HT1080 (cell line): ENCODE results near the gene RIPPLY2. TPM values are rescaled to one million over a fixed set of nuclear protein-coding genes. Genes with fewer than 3 reads are reported as not detected.
A peak's percentile ranks its signal among the peaks of the same experiment; 100 is the strongest.

Experiments
- DNase-seq: peaks from one replicate; pipeline ENCODE4 v3.0.0-alpha.2; 2015; ENCODE audit warnings: low read depth
- polyA plus RNA-seq, 2 experiments: library from polyadenylated mRNA; depleted of rRNA; stranded (reverse); fragments of >200 nt; gene quantifications; 2 replicates each; pipeline ENCODE4 v1.2.3, GENCODE V29; 2015
- total RNA-seq: library from RNA; depleted of rRNA; stranded (reverse); fragments of >200 nt; shearing (Covaris generic); gene quantifications from 2 replicates; pipeline ENCODE4 v1.2.3, GENCODE V29; 2014; rRNA removed

Gene RIPPLY2, protein sequence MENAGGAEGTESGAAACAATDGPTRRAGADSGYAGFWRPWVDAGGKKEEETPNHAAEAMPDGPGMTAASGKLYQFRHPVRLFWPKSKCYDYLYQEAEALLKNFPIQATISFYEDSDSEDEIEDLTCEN
- total RNA-seq: not detected in 2 replicates
- not detected in 2 replicates for polyA plus RNA-seq (2015; cell fraction: cytosol; rRNA removed)
- 0.07 TPM in 1 of 2 replicates, not detected in the other for polyA plus RNA-seq (2015; cell fraction: nucleus; rRNA removed)

GRCh38 chr6:83853178-83854000 lies at the start of gene RIPPLY2:
TSS of gene RIPPLY2 (plus strand) at chr6:83853360. CDS start at chr6:83853417, 57 bp downstream.
- DNase-seq: no peak

GRCh38 chr6:83803492-83803891 lies 49.7 kb upstream of the RIPPLY2 start:
- peak; percentile 6 for DNase-seq

DNA sequence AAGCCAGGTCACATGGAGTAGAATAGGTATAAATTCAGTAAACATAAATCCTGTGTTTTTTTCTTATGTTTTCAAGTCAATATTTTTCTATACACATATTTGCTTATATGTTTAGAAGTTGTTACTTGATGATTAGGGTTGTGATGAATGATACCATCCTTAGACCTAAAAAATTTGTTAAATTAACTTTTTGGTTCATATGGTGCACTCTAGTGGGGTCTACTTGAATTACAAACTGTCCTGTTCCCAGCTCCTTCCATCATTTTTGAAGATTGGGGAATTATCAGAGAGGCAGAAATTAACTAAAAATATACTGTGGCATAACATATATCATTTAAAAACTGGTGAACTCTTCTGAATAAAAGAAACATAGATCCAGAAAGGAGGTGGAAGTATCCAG lies 48.3 kb upstream of the RIPPLY2 start:
- DNase-seq: no peak

- DNase-seq: no peak
These were observed 45.2 kb upstream of the RIPPLY2 start for GRCh38 chr6:83808005-83808404.

DNA sequence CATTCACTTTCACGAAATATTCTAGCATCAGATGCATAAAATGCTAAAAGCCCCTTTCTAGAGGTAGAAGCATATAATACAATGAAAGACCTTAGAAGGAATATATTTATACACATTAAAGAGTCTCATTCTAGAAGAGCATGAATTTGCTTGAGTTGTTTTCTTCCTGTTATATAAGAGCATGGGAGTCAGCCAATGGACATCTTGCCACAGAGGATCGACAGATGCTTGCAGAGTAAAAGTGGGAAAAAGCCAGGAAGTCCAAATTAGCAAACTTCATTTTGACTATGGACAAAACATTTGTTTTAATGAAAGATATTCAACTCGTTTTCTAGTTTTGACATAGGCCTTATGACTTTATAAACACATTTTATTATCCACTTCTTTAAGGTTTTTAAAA lies 44.2 kb upstream of the RIPPLY2 start:
- DNase-seq: no peak

DNA sequence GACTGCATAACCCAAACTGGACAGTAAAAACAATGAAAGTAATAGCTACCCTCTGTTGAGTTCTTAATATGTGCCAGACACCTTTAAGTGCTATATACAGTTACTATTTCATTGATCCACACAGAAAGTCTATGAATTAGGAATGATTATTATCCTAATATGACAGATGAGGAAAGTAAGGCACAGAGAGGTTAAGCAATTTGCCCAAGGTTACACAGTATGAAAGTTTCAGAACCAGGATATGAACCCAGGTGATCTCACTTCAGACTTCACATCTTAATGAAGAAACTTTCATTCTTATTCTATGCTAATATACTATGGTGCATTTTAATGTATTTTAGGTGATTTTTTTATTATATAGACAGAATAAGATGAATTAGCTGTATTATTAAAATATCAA lies 40.6 kb upstream of the RIPPLY2 start:
- no peak for DNase-seq

- peak; percentile 19 for DNase-seq
These were observed 37.4 kb upstream of the RIPPLY2 start for GRCh38 chr6:83815631-83816272.

DNA sequence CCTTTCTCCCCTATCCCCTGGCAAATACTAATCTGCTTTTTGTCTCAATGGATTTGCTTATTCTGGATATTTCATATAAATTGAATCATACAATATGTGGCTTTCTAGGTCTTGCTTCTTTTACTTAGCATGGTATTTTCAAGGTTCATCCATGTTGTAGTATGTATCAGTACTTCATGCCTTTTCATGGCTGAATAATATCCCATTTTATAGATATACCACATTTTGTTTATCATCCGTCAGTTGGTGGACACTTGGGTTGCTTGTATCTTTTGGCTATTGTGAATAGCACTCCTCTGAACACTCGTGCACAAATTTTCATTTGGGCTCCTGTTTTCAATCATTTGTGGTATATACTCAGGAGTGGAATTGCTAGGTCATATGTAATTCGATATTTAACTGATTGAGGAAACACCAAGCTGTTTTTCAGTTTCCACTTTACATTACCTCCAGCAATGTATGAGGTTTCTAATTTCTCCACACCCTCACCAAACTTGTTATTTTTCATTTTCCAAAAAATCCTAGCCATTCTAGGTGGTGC lies 30.5 kb upstream of the RIPPLY2 start:
- DNase-seq: no peak

DNA sequence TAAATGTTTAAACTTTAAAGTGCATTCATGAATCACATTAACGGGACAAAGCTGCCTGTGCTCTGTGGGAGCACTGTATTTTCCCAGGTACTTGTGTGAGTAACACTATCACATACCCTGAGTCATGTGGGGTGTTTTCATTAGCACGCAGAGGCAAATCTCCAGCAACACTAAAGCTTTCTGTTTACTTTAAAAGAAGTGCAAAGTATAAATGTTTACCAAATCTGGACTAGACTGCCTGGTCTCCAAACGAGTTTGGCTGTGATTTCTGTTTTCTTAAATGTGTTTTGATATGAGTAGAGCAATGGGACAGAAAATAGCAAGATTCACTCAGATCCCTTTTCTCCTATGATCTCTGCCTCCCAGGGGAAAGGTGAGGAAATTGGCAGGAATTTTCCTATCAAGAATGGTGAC lies 28.8 kb upstream of the RIPPLY2 start:
- DNase-seq: peak; percentile 40

DNA sequence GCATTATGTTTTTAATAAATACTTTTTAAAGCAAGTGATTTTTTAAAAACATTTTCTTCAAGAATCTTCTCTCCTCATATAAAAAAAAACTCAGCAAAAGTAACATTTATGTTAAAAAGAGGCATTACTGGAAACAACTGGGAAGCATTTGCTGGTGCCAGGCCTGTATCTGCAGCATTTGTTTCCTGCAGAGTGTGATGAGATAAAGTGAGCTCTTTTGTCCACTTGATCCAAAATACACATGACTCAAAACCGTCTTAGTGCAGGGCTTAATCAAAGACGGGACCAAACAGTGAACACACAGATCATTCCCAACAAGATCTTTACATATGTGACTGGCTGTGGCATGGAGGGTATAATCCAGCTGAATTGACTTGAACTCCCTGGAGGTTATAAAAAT lies 28.3 kb upstream of the RIPPLY2 start:
- DNase-seq: no peak

GRCh38 chr6:83827050-83827449 lies 26.1 kb upstream of the RIPPLY2 start:
- DNase-seq: peak; percentile 6

DNA sequence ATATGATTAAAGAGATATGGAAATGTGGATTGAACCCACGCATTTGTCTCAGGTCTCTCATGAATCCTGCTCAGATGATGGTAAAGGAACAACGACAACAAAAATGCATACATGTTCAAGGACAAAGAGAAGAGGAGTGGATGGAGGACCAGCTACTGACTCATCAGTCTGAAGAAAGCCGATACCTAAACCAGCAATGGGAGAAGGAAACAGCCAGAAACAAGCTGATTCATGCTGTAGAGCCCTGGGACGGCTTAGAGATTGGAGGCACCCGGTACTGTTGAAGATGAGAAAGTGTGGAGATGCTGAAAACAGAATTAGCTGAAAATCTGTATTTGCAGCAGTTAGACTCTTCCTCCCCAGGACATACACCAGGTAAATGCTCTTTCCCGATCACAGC lies 14.4 kb upstream of the RIPPLY2 start:
- DNase-seq: peak; percentile 76

GRCh38 chr6:83844170-83844569 lies 9.0 kb upstream of the RIPPLY2 start:
- DNase-seq: peak; percentile 59

GRCh38 chr6:83846291-83846690 lies 6.9 kb upstream of the RIPPLY2 start:
- DNase-seq: no peak

DNA sequence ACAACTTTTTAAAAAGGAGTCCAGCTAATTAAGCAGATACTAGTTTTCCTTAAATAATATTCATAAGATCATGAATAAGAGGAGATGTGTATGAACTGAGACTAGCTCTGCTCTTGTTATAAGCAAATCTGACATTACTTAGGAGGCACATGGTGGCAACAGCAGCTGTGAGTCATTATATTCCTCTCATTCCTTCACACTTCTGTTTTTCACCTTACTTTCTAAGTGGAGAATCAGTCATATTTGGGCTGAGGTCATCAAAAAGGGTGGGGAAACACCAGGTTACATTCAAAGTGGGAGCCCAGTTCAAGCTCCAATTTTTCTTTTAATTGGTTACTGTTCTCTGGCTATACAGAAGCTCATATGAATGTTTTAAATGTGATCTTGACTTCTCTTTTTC lies 6.0 kb upstream of the RIPPLY2 start:
- DNase-seq: no peak

DNA sequence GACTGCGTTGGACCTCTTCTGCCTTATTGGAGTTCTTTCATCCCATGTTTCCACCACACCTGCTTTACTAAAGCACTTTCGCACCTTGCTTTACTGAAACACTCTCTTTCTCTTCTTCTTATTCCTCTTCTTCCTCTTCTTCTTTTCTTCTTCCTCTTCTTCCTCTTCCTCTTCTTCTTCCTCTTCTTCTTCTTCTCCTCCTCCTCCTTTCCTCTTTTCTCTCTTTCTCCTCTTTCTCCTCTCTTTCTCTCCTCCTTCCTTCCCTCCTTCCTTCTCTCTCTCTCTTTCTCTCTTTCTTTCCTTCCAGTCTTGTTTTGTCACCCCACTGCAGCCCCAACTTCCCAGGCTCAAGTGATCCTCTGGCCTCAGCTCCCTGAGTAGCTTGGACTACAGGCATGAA lies 4.0 kb upstream of the RIPPLY2 start:
- DNase-seq: no peak

DNA sequence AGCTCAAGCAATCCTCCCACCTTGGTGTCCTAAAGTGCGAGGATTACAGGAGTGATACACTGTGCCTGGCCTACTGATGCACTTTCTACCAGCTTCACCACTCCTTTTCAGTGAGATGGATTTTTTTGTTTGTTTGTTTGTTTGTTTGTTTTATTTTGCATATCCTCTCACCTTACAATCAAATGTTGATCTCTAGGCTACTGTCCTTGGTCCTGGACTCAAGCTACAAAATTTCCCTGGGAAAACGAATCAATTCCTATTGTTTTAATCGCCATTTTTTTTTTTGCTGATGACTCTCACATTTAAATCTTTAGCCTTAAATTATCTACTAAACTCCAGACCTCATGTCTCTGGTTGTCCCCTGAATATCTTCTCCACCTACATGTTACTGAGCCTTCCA lies 3.5 kb upstream of the RIPPLY2 start:
- no peak for DNase-seq

- DNase-seq: no peak
These were observed 507 bp upstream of the RIPPLY2 start for GRCh38 chr6:83852528-83853177.

- DNase-seq: no peak
These were observed 891 bp downstream of the RIPPLY2 start for GRCh38 chr6:83854001-83854501.

DNA sequence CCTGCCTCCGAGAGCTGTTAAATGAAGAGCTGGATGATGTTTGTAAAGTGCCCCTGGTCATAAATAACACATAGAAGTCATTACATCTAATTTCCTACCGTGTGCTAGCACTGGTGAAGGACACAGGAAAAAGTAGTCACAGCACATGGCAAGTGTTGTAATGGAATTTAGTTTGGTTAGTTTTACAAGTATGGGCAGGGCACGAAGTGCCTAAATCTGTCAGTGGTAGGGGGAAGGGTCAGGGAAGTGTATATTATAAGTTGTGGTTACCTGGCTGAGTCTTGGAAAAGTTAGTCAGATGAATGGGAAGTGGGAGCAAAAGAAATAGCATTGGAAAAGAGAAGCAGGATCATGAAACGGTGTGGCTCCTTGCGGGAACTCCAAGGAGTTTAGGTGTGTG lies 1.6 kb downstream of the RIPPLY2 start:
- DNase-seq: no peak
